Activated T-cell treated with anti-CD3 and anti-CD28 coated beads for 24 hours (primary cell): ENCODE measurements around the gene PRKX.
"Not testable (repeated sequence)": the region's sequence is repeated elsewhere in the genome, so short reads cannot be mapped to it uniquely, and the experiment has no call there.

Experiments
- DNase-seq: peaks from one replicate; pipeline ENCODE4 v3.0.0-alpha.2; 2020; ENCODE audit warnings: low read depth

PRKX gene

DNA sequence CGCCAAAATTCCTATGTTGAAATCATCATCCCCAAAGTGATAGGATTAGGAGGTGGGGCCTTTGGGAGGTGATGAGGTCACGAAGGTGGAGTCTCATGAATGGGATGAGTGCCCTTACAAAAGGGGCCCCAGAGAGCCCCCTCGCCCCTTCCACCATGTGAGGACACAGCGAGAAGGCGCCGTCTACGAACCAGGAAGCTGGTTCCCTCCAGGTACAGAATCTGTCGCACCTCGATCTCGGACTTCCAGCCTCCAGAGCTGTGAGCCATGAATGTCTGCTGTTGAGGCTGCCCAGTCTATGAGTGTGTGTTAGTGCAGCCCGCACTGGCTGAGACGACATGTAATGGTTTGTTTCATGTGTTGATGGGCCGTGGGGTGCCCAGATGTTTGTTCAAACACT lies 60.3 kb downstream of the PRKX start:
- DNase-seq = no peak

DNA sequence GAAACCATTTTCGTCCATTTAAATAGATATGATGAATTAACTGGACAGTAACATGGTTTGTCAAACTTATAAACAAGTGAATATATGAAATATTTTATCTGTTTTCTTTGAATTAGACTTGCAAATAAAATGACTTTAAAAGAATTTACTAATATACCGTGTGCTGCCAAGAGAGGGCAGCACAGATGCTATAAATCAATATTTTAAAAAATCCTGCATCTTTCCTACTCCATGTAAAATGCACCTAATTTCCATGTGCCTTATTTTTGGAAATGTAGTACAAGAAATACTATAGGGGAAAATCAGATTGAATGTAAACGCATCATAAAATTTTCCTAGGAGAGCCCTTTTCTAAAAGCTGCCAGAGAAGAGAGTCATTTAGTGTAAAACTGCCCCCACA lies 62.2 kb downstream of the PRKX start:
- DNase-seq = no peak

DNA sequence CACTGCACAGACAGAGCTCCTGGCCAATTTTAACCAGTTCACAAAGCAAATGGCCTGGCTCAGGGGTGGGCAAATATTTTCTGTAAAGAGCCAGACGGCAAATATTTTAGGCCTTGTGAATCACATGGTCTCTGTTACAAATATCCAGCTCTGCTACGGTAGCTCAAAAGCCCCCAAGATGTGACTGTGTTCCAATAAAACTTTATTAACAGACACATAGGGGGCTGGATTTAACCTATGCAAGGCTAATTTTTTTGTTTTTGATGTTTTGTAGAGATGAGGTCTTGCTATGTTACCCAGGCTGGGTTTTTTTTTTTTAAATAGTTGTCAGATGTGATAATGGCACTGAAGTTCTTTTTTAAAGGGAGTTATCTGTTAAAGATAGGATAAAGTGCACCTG lies 65.4 kb downstream of the PRKX start:
- DNase-seq = no peak

DNA sequence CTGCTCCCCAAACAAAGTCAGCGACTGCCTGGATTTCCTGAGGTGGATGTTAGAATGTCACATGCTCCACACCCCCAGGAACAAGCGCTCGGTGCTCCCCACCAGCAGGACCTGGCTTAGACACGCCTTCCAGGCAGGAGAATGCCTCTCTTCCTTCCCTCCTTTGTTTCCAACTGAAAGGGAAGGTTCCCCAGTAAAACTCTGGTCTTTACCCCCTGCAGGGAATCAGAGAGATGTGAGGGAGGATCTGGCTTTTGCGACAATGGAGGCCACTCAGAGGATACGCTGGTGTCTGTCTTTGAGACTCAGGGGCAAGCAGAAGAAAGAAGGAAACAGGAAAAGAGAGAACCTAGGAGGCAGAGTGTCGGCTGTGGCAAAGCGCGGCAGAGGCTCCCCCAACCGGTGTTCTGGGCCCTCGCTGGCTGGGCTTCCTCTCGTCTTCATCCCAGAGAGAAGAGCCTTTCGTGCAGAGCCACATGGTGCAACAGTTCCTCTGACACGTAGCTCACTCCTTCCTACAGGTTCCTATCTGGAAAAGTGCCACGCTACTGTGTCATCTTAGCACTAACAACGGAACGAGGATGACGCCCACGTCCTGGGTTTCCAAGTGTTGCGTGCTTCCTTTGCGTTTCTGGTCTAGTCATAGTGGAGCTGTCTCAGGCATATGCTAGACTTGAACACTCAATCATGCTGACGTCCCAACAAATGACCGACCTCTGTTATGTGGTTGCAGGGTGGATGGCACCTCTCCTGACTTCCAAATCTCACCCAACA lies 73.4 kb downstream of the PRKX start:
- DNase-seq = not testable (repeated sequence)

DNA sequence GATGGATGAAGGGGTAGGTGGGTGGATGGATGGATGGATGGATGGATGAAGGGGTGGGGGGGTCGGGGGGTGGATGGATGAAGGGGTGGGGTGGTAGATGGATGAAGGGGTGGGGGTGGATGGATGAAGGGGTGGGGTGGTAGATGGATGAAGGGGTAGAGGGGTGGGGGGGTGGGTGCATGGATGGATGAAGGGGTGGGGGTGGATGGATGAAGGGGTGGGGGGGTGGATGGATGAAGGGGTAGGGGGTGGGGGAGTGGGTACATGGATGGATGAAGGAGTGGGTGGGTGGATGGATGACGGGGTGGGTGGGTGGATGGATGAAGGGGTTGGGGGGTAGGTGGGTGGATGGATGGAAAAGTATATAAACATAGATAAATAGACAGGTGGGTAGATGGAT lies 74.2 kb downstream of the PRKX start:
- DNase-seq = no peak

DNA sequence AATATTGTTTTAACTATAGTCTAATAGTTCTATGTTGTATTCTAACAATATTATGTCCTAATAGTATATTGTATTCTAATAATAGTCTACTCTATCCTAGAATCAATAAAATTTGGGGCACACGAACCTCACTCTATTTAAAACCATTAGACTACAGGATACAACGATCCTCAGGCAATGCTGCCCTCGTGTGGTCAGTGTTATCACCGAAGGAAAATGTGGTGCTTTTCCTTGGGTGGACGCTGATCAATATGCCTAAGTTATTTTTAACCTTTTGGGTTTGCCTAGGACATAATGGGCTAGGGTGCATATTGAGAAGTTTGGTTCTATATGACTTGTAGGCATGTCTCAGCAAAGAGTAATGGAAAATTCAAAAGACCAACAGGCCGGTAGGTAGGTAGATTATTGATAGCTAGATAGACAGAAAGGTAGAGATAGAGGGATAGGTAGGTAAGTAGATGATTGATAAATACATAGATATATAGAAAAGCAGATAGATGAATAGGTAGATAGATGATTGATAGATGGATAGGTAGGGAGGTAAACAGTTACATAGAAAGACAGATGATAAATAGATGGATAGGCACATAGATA lies 75.1 kb downstream of the PRKX start:
- no peak for DNase-seq

DNA sequence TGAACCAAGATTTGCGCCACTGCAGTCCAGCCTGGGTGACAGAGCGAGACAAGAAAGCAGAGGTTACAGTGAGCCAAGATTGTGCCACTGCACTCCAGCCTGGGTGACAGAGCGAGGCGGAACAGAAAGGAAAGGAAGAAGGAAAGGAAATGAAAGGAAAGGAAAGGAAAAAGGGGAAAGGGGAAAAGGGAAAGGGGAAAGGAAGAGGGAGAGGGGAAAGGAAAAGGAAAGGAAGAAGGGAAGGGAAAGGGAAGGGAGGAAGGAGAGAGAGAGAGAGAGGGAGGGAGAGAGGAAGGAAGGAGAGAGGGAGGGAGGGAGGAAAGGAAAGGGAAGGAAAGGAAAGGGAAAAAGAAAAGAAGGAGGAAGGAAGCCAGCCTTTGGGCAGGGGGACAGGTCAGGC lies 76.6 kb downstream of the PRKX start:
- DNase-seq = no peak

DNA sequence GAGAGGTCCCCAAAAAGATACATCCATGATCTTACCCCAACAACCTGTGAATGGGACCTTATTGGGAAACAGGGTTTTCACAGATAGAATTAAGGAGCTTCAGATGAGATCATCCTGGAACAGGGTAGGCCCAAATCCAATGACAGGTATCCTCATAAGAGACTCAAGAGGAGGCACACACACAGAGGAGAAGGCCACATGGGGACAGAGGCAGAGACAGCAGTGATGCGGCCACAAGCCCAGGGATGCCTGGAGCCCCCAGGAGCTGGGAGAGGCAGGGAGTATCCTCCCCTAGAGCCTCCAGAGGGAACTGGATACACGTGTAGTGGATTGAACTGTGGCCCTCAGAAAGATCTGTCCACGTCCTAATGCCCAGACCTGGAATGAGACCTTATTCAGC lies 82.3 kb downstream of the PRKX start:
- DNase-seq = no peak

DNA sequence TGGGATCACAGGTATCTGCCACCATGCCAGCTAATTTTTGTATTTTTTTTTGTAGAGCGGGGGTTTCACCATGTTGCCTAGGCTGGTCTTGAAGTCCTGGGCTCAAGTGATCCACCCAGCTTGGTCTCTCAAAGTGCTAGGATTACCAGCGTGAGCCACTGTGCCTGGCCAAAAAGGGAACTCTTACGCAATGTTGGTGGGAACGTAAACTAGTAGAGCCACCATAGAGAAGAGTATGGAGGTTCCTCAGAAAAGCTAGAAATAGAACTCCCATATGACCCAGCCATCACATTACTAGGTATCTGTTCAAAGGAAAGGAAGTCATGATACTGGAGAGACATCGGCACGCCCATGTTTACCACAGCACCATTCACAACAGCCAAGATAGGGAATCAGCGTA lies 85.9 kb downstream of the PRKX start:
- no peak for DNase-seq

DNA sequence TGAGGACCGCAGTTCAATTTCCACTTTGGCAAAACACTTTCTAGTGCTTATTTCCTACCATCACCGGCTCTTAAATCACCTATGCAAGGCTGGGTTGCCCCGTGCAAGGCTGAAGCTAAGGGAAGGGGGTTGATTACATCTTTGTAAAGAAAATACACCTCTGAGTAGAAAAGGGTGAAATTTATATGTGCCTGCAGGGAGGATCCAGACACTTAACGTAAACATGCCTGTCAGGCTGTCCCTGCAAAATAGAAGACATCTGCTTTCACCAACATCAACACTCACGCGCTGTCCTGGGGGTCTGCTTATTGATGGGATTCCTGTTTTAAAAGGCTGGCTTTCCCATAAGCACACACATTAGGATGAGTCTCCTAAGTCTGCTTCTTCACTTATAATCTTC lies 92.0 kb downstream of the PRKX start:
- DNase-seq = no peak

DNA sequence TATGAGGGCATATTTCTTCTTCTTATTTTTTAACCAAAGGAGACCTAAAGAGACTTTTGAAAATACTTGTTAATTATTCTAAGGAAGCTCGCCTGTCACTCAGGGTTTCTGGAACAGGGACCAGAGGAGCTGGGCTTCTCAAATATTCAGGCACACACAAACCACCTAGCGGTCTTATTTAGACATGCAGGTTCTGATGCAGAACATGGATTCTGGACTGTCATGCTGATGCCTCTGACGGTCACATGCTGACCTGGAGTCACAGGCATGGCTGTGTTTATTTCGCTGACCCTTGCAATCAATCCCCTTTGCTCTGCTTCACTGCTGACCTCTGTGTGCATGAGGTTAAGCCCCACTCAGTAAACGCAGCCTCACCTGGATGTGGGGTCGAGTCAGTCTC lies 101.7 kb downstream of the PRKX start:
- DNase-seq = not testable (repeated sequence)

DNA sequence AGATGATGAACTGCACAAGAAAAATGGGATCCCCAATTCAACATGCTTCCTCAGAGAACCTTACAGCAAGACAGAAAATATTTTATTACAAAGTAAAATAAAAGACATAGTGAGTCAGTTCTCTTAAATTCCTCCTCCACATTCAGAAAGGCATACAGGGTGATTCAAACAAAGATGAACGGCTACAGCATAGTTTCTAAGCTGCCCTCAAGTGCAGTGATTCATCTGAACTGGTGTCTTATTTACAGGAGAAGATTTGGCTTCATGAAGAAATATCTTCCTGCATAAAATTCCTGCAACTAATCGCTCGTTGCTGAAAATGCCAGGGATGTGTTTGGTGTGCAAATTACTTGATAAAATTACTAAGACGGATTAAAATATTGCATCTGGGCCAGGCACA lies 103.6 kb downstream of the PRKX start:
- DNase-seq = no peak

DNA sequence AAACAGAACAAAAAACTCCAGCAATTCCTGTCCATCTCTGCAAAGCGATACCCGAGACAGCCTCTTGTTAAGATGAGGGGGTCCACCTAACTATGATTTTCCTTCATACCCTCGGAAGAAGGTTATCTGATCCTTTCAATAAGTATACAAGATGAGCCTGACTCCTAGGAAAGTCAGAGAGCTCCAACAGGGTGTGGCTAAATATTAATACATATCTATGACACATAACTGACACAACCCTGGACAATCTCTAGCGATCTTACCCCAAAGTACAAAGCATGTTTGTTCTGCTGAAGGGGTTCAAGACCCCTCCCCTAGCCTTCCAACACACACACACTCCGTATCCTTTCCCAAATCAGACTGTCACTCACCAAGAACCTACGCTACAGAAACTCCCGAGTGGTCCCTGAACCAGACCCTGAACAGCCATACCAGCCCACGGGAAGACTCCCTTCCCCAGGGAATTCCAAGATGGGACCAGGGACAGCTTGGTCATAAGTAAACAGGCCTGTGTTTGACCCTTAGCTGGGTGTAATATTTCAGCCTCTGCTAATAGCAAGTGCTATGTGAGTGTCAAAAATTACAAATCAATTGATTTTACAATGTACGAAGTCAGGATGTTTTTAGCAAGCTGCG lies 110.3 kb downstream of the PRKX start:
- no peak for DNase-seq

DNA sequence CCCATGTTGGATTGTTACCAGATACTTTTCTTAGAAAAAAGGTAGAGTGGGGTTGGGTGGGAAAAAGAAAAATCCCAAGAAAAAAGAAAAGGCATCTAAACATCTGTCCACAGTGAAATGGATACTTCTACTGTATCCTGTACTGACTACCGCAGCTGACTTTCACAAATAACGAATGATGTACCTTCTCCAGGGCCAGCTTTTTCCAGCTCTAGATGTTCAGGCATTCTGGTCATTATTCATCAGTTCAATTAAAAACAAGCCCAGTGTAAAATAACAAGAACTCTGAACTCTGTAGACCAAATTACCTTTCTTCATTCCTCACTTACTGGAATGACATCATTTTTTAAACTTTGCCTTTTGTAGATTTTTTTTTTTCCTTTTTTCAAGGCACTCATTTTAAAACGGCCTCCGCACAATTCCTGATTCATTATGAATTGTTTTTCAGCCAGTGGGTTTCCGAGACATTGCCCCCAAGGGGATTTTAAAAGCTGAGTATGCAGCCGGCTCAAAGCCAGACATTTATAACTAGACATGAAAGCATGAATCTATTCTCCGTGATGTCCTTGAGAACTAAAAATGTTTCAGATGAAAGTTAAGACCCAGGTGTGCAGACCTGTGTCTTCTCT lies 113.5 kb downstream of the PRKX start:
- no peak for DNase-seq

DNA sequence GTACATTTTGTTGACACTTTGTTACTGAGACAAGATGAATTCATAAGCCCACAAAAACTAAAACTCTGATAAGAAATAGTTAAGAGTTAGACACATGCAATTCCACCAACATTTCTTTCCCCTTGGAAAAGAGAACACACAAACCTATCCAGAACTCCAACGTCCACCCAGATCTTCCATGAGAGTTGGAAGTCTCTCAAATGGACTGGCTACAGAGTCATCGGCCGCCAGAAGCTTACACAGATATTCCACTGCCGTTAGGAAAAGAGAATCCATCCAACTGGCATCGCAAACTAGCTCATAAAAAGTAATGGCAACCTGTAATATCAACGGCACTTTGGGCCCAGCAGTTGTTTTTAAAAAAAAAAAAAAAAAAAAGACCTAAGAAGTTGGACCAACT lies 114.7 kb downstream of the PRKX start:
- DNase-seq = no peak

DNA sequence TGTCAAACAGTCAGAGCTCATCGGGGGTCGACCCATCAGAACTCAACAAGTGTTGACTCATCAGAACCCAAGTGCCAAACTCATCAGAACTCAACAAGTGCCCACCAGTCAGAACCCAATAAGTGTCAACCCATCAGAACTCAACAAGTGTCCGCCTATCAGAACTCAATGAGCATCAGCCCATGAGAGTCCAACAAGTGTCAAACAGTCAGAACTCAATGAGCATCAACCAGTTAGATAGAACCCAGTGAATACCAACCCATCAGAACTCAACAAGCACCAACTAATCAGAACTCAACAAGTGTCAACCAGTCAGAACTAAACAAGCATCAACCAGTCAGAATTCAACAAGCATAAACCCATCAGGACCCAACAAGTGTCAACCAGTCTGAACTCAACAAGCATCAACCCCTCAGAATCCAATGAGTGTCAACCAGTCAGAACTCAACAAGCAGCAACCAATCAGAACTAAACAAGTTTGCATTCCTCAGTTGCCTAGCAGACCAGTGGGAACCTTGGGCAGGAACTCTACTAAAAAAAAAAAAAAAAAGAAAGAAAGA lies 115.3 kb downstream of the PRKX start:
- DNase-seq = no peak

DNA sequence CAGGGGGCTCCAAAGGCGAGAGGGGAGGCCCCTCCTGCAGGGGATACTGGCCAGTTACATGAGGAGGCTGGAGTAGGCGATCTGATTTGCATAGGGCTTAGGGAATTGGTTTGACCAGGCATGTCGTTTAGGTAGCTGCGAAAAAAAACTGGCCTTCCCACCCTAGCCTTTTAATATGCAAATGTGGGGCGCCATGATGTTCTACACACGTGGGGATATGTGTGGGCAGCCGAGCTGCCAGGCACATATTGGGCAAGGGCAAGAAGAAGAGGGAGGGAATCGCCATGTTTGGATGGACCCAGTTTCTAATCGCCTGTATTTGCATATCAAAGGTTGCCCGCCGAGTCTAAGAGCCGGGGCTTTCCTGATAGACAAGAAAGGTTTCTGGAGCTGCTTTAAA lies 121.3 kb downstream of the PRKX start:
- no peak for DNase-seq

DNA sequence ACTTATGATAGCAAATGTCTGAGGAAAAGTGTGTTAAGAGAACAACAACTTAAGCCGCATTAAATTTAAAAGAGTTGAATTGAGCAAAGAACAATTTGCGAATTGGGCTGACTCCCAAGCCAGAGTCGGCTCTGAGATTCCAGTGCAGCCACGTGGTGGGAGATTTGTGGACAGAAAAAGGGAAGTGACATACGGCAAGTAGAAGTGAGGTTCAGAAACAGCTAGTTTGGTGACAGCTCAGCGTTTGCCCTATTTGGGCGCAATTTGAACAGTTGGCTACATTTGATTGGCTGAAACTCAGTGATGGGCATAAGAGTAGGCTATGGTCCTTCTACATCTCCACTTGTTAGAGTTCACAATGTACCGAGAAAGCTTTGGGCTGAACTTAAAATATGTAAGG lies 124.0 kb downstream of the PRKX start:
- no peak for DNase-seq

DNA sequence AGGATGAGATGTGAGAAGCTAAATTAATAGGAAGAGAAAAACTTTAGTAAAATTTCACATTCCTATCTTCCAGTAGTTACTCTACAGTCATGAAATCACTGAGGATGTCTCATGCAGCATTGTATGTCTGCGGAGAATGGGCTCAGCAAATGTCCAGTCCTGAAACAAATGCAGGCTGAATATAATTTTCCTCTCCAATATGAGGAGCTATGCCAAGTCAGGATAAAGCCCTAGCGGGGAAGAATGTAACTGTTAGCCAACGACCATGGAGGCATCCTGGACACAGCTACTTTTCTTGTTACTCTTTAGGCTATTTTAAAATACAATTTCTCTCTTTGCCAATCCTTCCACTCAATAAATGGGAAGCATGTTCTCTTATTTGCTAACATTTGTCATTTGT lies 127.7 kb downstream of the PRKX start:
- DNase-seq = no peak

DNA sequence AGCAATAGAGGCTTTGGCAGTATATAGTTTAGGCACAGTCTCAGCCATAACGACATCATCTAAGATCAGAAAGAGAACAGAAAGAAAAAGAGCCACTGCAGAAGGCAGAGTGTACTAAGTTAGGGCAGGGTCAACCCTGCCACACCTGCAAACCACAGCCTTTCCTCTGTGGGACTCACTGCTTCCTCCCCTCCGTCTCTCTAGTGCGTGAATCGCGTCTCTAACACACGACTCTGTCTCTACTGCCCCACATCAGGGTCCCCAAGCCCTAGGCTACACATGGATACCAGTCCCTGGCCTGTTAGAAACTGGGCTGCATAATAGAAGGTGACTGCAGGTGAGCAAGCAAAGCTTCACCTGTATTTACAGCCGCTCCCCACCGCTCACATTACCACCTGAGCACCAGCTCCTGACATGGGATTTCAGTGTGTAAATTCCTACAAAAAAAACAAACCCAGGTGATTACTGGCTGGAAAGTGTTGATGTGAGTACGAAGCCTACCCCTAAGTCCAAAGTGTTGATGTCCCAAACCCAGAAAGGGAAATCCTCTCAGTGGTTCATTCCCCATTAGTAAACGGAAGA lies 128.9 kb downstream of the PRKX start:
- no peak for DNase-seq

DNA sequence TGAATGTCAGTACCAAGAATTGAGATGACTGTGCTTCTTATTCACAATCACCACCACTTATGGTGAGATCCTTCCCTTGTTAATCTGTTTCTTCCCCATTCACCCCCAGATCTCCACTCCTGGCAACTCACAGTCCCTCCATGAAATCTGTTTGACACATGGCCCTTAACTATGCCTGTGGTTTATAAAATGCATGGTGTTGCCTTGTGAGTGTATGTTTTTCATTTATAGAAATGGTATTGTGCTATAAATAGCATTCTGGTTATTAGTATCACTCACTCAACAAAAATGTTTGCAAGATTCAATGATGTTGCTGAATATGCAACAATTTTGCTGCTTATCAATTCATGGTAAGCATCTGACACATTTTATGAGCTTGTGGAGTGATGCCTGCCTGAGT lies 131.0 kb downstream of the PRKX start:
- DNase-seq = no peak

DNA sequence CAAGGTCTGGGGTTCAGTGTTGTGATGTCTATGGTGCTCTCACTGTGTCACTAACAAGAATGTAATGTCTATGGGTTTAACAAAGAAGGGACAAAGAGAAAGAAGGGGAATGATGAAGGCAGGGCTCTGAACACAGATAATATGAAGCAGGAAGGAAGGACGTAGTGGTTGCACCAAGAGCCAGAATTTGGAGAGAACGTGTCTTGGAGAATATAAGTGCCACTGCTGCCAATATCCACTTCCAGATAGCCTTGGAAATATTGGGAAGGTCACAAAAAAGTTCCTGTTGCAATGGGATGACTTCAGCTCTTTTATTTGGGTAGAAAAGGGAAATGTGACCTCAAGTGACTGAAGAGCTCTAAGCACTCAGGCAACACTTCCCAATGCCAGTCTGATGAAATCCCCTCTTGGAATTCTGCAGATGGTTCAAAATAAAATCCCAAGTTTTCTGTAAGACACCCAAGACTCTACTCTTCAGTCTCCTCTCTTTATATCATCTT lies 131.8 kb downstream of the PRKX start:
- no peak for DNase-seq
